Measurements from ENCODE around the gene LRIG2.

GRCh38 chr1:113166473-113166872 lies 93.5 kb downstream of the LRIG2 start:
- TF ChIP-seq CTCF (IDR thresholded peaks at IDR 0.05 in 2 of 3, conservative IDR thresholded peaks at IDR 0.05 in 1 of 3; ENCODE audit: insufficient read depth in 2 of 3, low read depth in 1 of 3, low read length in 3 of 3) (no peak), KDM2B (CRISPR knock-in tag; IDR thresholded peaks at IDR 0.05) (no peak), RAD21 (CRISPR knock-in tag; conservative IDR thresholded peaks at IDR 0.05 in 1 of 2, IDR thresholded peaks at IDR 0.05 in 1 of 2) (no peak), ZNF77 (CRISPR knock-in tag; IDR thresholded peaks at IDR 0.05) (no peak), POLR2G (IDR thresholded peaks at IDR 0.05; ENCODE audit: low read depth, low read length) (no peak), POLR2B (IDR thresholded peaks at IDR 0.05; ENCODE audit: low read depth, partially characterized antibody) (no peak), ELK1 (CRISPR knock-in tag; IDR thresholded peaks at IDR 0.05) (no peak), PKNOX1 (IDR thresholded peaks at IDR 0.05) (no peak), NR3C1 (CRISPR knock-in tag; IDR thresholded peaks at IDR 0.05) (no peak), BRF1 (IDR thresholded peaks at IDR 0.05; ENCODE audit: borderline replicate concordance, extremely low read depth, insufficient read length) (no peak)
